ENCODE measurements around the gene GPR78.

The GPR78 gene

DNA sequence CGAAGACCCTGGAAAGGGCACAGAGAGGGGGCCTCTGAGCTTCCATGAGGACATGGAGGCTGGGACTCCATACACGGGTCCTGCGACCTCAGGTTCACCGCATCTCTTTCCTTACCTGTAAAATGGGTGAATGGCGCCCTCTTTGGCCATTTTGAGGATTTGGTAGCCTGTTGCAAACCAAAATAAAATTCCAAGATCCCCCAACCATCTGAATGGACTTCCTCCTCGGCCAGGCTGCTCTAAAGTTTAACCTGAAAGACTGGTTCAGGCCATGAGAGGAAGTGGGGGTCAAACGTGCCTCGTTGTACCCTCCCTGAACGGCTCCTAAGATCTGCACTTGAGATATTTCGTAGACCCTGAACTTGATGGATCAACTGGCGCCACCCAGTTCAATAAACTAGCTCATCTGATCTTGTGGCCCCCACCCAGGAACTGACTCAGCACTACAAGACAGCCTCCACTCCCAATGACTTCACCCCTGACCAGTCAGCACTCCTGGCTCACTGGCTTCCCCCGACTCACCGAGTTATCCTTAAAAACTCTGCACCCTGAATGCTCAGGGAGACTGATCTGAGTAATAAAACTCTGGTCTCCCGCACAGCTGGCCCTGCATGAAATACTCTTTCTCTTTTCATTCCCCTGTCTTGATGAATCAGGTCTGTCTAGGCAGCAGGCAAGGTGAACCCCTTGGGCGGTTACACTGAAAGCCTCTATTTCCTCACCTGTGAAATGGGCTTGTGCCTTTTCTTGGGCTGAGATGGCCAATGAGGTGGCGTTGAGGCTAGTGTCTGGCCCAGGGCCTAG is 32.9 kb upstream of the GPR78 start:
- no peak for FAIRE-seq

DNA sequence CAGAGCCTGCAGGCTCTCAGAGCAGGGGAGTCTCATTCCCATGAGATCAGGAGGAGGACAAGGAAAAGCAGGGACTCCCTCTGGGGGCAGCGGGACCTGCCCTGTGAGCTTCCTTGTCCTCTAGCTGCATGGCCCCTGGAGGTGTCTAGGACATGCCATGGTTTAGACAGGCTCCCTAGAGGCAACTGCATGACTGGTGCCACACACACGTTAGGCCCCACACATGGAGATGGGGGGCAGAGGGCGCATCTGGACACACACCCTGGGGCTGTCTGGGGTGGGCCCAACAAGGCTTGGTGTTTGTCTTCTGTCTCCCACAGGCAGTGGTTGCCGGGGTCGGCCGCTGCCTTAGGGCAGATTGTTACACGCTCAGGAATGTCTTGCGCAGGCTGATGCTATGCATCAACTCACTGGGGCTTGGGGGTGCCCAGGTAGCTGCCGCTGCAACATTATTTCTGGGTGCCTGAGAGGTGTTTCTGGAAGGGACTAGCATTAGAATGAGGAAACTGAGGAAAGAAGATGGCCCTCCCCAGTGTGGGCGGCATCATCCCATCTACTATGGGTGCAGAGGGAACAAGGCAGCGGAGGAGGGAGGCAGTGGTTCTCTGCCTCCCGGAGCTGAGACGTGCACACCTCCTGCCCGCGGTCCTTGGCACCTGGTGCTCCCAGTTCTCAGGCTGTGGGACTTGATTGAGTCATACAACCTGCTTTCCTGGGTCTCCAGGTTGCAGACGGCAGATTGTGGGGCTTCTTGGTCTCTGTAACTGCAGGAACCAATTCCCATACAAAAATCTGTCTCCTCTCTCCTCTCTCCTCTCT is 32.1 kb upstream of the GPR78 start:
- FAIRE-seq = no peak

DNA sequence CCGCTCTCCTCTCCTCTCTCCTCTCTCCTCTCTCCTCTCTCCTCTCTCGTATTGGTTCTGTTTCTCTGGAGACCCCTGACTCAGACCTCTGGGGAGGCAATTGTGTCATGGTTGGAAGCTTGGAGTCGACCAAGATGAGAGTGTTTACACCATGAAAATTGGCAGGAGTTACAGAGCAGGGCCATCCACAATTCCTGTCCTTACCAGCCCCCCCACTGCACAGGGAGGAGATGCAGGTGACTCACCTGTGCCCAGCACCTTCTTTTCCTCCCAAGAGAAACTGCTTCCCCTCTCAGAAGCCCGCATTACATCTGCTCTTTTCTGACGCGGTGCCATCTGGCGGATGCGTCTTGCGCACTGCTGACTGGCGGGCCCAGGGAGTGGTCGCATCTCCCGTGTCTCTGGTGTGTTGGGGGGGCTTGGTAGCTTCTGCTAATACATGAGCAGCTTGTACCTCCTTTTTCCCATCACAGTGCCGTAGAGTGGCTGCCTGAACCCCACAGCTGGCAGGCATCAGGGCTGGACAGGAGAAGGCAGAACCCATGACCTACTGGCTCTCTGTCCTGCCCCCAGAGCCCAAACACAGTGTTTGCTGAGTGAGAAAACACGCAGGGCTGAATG is 31.4 kb upstream of the GPR78 start:
- FAIRE-seq = no peak

DNA sequence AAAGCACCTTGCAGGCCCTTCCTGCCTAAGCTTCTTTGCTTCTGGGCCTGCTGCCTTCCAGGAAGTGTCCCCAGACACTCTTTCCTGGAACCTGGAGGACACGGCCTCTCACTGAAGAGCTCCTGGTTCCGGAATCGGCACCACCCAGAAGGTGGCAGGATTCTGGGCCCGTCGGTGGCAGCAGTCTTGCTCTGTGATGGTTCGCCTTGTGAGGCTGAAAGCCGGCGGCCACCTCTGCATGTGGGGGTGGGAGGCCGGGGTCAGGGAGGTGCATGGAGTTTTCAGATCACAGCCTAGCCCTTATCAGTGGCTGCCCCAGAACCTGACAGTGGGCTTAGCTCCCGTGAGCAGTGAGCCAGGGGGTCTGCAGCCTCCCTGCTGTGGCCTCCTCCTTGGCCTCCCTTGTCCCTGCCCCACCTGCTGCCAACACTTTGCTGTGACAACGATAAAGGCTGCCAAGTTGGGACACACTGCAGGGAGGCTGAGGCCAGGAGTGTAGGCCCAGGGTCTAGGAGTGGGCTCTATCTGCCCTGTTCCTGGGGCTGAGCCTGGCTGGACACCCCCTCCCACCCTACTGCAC is 30.8 kb upstream of the GPR78 start:
- no peak for FAIRE-seq

DNA sequence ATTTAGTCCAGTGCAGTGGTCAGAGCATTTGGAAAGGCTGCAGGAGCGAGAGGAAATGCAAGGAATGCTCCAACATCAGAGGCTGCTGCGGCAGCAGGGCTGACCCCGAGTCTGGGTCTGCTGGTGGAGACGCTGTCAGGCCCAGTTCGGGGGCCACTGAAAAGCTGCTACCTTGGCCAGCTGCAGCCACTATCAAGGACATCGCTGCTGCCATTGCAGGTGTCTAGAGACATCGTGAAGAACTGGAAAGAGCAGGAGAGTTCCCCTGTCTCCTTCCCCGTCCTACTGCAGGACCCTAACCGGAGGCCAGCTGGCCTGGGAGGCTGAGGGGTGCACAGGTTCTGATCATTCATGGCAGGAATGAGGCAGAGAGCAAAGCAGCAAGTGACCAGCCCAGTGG is 29.5 kb upstream of the GPR78 start:
- FAIRE-seq = no peak

DNA sequence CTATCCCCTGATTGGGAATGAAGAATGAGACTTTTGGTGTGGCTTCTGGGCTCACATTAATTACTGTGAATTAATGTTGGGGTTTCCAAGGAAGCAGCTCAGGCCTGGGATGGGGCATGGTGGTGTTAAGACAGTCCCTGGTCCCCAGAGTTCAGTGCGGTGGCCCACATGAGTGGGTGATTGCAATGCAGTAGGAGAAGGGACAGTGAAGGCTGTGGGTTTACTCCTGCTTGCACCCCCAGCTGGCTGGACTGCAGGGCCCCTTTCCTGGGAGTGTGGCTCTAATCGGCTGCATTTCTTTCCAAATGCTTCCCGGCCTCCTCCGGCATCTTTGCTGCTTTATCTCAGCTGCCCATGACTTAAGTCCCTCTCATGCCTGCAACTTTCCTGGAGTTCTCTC is 28.2 kb upstream of the GPR78 start:
- no peak for FAIRE-seq

DNA sequence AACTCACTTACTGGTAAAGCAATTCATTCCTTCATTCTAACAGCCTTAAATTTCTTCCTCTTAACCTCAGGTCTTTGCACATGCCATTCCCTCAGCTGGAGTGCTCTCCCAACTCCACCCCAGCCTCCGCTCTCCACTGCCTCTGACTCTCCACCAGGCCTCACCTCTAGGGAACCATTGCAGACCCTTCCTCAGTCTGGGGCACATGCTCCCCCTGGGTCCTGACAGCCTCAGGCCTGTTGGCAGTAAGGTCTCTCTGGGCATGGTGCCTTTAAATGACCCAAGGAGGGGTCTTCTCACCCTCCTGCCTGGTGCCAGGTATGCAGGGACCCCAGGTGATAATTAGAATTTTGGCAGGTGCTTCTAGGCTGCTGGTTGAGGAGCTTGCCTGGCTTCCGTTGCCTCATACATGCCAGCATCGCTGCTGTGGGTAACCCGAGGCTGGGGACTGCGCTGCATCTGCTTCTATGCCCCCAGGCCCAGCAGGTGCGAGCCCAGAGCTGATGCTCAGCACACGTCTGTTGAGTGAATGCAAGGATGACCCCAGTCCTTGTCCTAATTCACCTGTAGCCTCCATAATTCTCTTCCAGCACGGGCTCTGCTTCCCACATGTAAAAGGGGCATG is 27.5 kb upstream of the GPR78 start:
- FAIRE-seq = no peak

DNA sequence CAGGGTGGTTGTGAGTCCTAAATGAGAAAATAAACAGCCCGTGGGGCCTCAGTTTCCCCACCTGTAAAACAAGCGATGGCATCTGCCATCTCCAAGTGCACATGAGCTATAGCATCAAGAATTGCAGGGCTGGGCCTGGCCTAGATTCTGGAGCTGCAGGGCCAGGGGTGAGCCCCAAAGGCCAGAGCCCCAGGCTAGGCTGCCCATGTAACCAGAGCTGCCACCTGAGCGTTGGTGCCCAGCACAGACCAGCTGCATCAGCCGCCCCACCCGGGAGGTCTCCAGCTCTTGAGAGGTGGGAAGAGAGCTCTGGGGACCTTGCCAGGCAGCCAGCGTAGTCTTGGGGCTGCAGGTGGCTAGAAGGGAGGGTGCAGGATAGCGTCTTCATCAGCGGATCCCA is 27.0 kb upstream of the GPR78 start:
- FAIRE-seq = no peak

DNA sequence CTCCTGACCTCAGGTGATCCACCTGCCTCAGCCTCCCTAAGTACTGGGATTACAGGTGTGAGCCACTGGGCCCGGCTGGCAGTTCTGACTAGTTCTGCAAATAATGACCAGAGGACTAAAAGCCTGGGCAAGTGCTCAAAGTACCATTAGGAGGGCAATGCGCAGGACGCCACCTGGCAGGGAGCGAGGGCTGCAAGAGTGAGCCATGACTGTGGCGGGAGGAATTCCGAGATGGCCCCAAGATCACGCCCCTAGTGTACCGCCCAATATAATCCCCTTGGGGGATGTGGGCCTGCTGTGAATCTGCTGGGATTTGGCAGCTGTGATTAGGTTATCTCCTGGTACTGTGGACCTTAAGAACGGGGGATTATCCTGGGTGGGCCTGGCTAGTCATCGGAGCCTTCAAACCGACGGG is 26.2 kb upstream of the GPR78 start:
- FAIRE-seq = no peak

DNA sequence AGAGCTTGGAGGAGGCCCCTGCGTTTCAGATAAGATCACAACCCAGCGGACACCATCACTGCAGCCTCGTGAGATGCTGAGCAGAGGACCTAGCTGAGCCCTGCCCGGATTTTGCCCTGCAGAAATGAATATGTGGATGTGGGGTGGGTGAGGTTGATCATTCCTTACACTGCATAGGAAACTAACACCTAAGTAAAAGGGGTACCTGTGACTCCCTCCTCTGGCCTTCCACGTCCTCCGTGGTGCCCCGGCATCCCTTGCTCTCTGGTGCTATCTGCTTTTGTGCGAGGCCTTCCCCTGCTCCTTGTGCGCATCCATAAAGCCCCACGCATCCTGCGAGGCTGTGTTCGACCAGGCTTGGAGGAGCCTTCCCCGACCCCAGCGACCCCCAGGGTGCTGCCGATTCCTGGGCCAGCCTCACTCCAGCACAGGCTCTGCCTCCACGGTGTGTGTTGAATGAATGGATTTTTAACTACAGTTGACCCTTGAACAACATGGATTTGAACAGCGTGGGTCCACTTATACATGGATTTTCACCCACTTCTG is 25.6 kb upstream of the GPR78 start:
- no peak for FAIRE-seq

DNA sequence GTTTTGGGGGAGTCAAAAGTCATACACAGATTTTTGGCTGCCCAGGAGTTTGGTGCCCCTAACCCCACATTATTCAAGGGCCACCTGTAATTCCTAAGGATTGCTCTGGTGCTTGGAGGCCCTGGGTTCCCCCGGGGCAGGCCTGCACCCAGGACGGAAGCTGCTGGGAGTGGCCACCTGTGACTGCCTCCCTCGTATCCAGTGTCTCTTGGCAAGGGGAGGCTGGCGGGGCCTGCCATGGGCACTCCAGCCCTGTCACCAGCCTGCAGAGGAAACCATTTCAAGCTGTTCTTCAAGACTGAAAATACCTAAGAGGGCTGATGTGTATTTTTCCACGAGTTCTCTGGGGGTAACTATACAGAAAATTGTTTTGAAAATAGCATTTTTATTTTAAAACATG is 24.5 kb upstream of the GPR78 start:
- no peak for FAIRE-seq

DNA sequence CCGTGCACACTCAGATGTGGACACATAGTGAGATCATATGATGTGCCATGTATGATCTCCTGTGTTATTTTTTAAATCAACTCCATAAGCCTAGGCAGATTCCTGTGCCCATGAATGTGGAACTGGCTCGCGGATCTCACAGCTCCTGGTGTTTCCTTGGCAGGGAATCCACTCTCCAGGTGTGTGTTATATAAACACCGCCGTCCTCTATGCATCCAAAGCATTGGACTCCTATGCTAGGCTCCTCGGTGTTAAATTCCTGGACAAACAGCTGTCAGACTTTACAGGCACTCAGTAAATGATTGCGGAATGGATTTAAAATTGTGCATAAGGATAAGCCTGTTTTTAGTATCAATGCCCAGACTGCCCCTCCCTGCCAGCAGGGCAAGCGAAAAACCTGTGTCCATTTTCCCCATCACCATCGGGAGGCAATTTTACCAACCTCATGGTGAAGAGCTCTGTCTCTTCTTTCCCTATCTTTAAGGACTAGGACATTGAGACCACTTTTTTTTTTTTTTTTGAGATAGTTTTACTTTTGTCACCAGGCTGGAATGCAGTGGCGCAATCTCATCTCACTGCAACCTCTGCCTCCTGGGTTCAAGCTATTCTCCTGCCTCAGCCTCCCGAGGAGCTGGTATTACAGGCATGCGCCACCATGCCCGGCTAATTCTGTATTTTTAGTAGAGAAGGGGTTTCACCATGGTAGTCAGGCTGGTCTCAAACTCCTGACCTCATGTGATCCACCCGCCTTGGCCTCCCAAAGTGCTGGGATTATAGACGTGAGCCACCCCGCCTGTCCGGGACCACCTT is 23.6 kb upstream of the GPR78 start:
- FAIRE-seq = no peak

DNA sequence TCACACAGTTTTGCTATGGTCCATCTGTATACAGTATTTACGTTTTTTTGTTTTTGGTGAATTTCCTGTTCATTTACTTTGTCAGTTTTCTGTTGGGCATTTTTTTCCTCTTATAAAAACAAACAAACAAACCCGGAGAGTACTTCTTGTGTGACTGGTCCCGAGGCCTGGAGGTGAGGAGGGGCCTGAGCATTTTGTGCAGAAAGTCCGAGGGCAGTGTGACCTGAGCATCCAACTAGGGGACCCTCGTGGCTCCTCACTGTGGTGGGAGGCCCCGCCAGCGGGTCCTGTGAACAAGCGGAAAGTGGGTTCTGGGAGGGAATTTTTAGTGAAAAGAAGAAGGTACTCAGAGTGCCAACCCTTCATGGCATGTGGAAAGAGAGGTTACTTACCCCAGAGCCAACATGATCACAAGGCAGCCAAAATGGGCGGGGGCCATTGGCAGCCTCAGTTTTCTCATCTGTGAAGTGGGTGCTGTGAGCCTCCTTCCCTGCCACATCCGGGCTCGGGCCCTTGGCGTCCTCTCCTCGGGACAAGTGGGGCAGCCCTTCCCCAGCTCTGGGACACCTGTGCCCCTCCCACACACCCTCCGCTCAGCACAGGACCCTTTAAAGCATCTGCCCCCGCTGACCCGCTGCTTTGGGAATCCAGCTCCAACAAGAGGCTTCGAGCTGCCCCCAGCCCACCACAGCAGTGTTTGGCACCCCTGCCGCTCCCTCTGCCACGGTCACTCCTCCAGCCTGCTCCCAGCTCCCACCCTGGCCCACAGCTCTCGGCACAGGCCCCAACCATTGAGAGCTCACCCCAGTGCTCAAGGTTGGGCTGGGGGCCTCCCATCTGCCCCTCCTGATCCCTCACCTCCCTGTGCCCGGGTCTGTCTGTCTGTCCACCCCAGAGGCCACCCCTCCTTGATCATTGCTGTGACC is 22.8 kb upstream of the GPR78 start:
- FAIRE-seq = no peak

DNA sequence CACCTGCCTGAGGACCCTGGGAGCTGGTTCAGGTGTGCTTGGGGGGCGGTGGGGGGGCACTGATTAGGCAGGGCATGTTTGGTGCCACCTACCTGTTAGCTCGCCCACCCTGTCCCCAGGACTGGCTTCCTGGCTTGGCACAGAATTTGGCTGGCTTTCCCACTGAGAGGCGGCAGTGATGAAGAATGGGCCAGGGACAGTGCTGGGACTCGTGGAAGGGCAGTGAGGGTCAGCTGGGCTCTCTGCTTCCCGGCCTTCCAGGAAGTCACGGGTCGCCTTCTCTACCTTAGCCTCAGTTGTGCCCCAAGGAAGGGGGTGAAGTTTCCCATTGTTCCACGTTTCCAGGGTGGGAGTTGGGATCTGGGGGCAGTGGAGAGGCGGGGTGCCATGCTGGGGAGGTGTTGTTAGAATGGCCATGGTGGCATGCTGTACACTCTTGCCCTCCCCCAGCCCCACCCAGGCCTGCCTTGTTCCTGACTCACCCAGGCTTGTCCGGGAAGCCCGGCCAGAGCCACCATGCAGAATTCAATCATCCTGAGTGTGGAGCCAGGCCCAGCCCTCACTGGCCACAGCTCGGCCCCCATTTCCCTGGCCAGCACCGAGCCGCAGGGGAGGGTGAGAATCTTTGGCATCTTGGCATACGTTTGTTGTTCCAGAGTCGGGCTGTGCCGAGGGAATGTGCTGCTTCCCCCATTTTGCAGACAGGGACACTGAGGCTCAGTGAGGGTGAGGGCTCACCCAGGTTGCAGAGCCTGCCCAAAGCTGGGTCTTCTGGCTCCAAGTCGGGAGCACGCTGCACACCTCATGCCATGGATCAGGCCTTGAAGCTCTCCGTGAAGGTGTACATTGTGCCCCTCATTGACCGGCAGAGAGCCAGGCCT is 21.9 kb upstream of the GPR78 start:
- FAIRE-seq = no peak

DNA sequence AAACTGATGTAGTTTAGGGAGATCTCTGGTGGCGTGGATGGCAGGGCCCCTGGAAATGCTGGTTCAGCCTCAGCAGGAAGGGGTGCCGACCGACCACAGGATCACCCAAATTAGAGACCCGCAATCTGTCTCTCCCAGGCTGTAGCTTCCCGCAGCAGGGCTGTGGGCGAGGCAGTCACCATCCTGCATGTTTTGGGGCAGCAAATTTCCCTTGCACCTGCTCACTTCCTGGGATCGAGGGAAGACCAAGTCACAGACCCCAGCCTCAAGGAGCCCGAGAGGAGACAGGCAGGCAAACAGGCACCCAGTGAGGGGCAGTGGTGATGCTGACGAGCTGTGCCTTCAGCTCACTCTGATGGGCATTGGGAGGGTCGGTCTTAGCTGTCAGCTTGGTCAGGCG is 21.2 kb upstream of the GPR78 start:
- no peak for FAIRE-seq

DNA sequence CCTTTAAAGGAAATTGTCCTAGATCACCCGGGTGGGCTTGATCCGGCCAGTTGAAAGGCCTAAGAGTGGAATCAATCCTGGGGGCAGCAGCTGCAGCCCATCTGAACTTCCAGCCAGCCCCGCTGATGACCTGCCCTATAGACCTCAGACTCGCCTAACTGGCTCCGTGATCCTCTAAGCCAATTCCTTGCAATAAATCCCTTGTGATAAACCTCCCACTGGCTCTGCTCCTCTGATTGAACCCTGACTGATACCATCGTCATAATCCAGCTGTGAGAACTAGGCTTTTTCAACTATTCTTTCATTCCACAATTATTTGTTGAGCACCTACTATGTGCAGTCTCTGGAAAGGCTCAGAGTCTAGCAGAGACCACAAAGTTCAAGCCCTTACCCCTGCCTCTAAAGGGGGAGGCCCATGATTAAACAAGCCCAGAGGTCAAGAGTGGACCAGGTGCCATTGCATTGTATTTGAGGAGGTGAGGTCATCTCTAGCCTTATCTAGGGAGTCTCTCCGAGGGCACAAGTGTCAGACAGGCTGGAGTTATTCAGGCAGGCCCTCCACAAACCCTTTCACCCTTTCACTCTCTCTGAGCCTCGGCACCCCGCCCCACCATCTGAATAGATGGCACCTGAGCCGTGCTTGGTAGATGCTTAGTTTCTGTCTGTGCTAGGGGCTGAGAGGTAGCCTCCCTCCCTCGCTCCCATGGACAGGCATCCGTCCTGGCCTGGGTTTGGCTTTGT is 20.5 kb upstream of the GPR78 start:
- FAIRE-seq = no peak

DNA sequence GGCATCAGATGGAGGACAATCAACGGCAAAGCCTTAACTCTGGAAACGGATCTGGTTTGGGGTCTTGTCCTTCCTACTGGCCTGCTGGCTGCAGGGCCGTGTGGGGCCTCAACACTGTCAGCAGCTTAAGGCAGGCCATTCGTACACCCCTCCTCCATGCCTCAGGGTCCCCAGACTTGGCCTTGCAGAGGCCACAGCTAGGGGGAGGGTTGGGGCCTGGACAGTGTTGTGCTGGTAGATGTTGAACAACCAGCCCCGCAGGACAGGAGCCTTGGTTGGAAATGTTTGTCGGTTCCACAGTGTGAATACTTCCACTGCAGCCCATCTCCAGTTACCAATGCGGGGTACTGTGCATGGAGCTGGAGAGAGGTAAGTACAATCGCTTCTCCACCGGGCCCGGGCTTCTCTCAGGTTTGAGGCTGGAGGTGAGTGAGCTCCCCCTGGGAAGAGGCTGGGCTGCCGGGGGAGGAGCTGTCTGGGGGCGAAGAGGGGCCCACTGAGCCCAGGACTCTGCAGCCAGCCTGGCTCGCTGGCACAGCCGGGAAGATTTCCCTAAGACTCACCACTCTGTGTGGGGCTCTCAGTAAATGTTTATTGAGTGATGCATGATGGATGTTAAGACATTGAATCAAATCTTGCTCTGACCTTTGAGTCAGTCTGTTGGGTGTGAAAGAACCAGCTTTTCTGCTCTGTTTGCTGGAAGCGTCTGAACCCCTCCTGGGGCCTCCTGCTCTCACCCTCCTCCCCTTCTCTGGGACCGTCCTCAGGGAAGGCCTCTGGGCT is 19.7 kb upstream of the GPR78 start:
- FAIRE-seq = no peak

DNA sequence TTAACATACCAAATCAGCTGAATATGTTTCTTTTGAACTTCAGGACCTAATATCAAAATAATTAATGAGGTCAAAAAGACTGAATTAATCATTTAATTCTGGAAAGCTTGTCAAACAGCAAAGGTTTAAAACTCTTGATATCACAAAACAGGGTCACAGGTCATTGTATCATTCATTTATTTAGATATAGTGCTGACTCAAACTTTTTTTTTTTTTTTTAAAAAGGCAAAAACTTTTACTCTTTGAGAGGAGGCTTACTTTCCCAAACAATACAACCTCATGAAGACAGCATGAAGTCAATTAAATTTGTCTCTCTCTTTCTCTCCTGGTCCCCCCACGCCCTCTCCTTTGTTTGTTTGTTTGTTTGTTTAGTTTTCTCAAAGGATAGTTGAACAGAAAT is 15.6 kb upstream of the GPR78 start:
- FAIRE-seq = no peak

Data from A204.1 (cell line).